HT1080 (cell line): ENCODE data around the gene HES7. TPM values are rescaled to one million over a fixed set of nuclear protein-coding genes. Genes with fewer than 3 reads are reported as not detected.
A peak's percentile ranks its signal among the peaks of the same experiment; 100 is the strongest.
"Not testable (repeated sequence)": the region's sequence is repeated elsewhere in the genome, so short reads cannot be mapped to it uniquely, and the experiment has no call there.

Source experiments
- DNase-seq: peaks from one replicate; pipeline ENCODE4 v3.0.0-alpha.2; 2015; ENCODE audit warnings: low read depth
- total RNA-seq: library from RNA; depleted of rRNA; stranded (reverse); fragments of >200 nt; shearing (Covaris generic); gene quantifications from 2 replicates; pipeline ENCODE4 v1.2.3, GENCODE V29; 2014

Gene HES7
- total RNA-seq, 1 experiment from 2014 or later, result 1.8 TPM

GRCh38 chr17:8103549-8103948 lies 20.4 kb downstream of the HES7 start:
- peak; percentile 35 for DNase-seq

GRCh38 chr17:8101721-8102120 lies 22.2 kb downstream of the HES7 start:
- no peak for DNase-seq

GRCh38 chr17:8100763-8101162 lies 23.1 kb downstream of the HES7 start:
- no peak for DNase-seq

GRCh38 chr17:8100111-8100510 lies 23.8 kb downstream of the HES7 start:
- DNase-seq, result no peak

- no peak for DNase-seq
Measured at GRCh38 chr17:8096541-8096940, 27.4 kb downstream of the HES7 start.

GRCh38 chr17:8095361-8095760 lies 28.5 kb downstream of the HES7 start:
- DNase-seq, result no peak

GRCh38 chr17:8091033-8091687 lies 32.7 kb downstream of the HES7 start:
- no peak for DNase-seq

- no peak for DNase-seq
Measured at GRCh38 chr17:8089728-8090127, 34.2 kb downstream of the HES7 start.

GRCh38 chr17:8087952-8088230 lies 36.0 kb downstream of the HES7 start:
- no peak for DNase-seq

GRCh38 chr17:8087075-8087951 lies 36.6 kb downstream of the HES7 start, which contains the start of gene ALOX12B:
Gene ALOX12B (minus strand): TSS chr17:8087716. CDS start chr17:8087442, 274 bp downstream.
- no peak for DNase-seq

- no peak for DNase-seq
Measured at GRCh38 chr17:8084250-8084649, 39.7 kb downstream of the HES7 start.

- DNase-seq, result no peak
Measured at GRCh38 chr17:8082292-8082691, 41.6 kb downstream of the HES7 start.

- no peak for DNase-seq
Measured at GRCh38 chr17:8081876-8082275, 42.0 kb downstream of the HES7 start.

GRCh38 chr17:8080799-8081219 lies 43.1 kb downstream of the HES7 start:
- DNase-seq, result no peak

GRCh38 chr17:8080208-8080798 lies 43.6 kb downstream of the HES7 start:
- no peak for DNase-seq

- peak; percentile 71 for DNase-seq
Measured at GRCh38 chr17:8079291-8080207, 44.4 kb downstream of the HES7 start.

GRCh38 chr17:8077939-8078338 lies 46.0 kb downstream of the HES7 start:
- DNase-seq, result not testable (repeated sequence)

- no peak for DNase-seq
Measured at GRCh38 chr17:8076502-8077266, 47.2 kb downstream of the HES7 start.

GRCh38 chr17:8075574-8076342 lies 48.1 kb downstream of the HES7 start:
- DNase-seq, result no peak

- DNase-seq, result no peak
Measured at GRCh38 chr17:8075081-8075480, 48.8 kb downstream of the HES7 start.
